AG08396 (cell line): ENCODE results near the gene CEACAM8.
"Not testable (repeated sequence)": the region's sequence is repeated elsewhere in the genome, so short reads cannot be mapped to it uniquely, and the experiment has no call there.

Source experiments
- DNase-seq: peaks from one replicate; pipeline ENCODE4 v3.0.0; 2012; ENCODE audit warnings: low spot score, mixed read lengths

CEACAM8 gene

GRCh38 chr19:42542791-42543190 is 51.9 kb downstream of the CEACAM8 start:
- no peak for DNase-seq

- DNase-seq, result no peak
These were observed 54.6 kb downstream of the CEACAM8 start for GRCh38 chr19:42540071-42540553.

DNA sequence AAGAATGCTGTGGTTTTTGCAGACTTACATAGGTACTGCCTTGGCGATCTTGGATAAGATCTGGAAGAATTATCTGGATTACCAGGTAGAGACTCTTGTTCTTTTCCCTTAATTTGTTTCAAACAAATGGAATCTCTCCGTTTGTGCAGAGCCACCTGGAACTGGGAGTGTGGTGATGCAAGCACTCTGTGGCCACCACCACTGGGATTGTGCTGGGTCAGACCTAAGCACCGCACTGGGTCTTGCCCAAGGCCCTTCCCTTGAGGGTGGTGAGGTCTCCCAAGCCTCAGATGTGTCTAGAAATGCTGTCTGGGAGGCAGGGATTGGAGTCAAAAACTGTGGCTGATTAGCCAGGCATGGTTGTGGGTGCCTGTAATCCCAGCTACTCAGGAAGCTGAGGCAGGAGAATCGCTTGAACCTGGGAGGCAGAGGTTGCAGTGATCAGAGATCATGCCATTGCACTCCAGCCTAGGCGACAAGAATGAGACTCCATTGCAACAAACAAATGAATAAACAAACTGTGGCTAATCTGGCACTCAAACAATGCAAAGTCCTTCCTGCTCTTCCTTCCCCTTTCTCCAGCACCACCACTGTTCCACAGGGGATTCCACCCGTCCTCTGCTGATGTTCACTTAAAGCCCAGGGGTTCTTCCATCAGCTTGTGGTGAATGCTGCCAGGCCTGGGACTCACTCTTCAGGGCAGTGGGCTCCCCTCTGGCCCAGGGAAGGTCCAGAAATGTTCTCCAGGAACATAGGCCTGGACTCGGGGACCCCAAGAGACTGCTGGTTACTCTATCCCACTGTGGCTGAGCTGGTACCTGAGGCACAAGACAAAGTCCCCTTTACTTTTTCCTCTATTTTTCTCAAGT is 55.6 kb downstream of the CEACAM8 start:
- no peak for DNase-seq

- not testable (repeated sequence) for DNase-seq
These were observed 59.4 kb downstream of the CEACAM8 start for GRCh38 chr19:42535276-42535675.

GRCh38 chr19:42534391-42534790 is 60.3 kb downstream of the CEACAM8 start:
- DNase-seq, result no peak

GRCh38 chr19:42532891-42533290 is 61.8 kb downstream of the CEACAM8 start:
- DNase-seq, result no peak

DNA sequence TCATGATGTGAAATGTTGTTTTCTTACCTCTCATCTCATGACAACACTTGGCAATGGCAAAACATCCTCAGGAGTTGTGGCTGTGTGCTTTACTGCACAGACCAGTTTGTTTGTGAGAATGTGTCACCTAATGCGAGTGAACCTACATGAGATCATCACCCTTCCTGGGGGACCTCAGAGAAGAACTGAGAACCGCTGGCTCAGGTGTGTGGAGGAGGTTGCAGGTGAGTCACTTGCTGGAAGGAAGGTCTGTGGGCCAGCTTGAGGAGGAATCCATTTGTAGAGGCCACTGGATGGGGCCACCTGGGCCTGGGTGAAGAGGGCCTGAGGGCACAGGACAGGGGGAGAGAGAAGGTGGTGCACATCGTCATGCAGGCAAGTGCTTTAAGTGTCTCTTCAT is 63.4 kb downstream of the CEACAM8 start:
- DNase-seq, result no peak
